ENCODE data around the gene MTRF1L. TPM values are rescaled to one million over a fixed set of nuclear protein-coding genes. Genes with fewer than 3 reads are reported as not detected.

The MTRF1L gene
- total and polyA plus RNA-seq, 2 donors (not counting 1 experiment from before 2014, with no cell fraction given), result 15.7 to 17.8 TPM

- Histone ChIP-seq H3K4me2 (ENCODE audit: extremely low read depth, insufficient read depth, low read length) (peak overlapping the region; percentile 52), H4K20me1 (ENCODE audit: control insufficient read depth, extremely low read depth, insufficient read depth, low read length) (no peaks in the 10 kb centered on the region), H3K9ac (ENCODE audit: insufficient read depth, low read length) (no peak overlapping the region)
Measured at GRCh38 chr6:152979116-152979515, 23.4 kb downstream of the MTRF1L start.

GRCh38 chr6:152978058-152978457 lies 24.5 kb downstream of the MTRF1L start:
- H3K9ac ChIP-seq (ENCODE audit: insufficient read depth, low read length), result no peak overlapping the region
- H3K27ac ChIP-seq (ENCODE audit: insufficient read depth, low read length), result no peak overlapping the region
- DNase-seq (ENCODE audit: low read depth in 2 of 2), result no peak
- TF ChIP-seq EZH2 (IDR thresholded peaks at IDR 0.05; ENCODE audit: low read length, missing control alignments) (no peak), CTCF (conservative IDR thresholded peaks at IDR 0.05 in 1 of 2, IDR thresholded peaks at IDR 0.05 in 1 of 2; ENCODE audit: low read depth in 1 of 2, low read length in 2 of 2) (no peak)
- H3K9me3 ChIP-seq (ENCODE audit: control insufficient read depth, insufficient read depth, low read depth, low read length), result no peaks in the 10 kb centered on the region
- no peaks in the 10 kb centered on the region for H3K27me3 ChIP-seq (ENCODE audit: control insufficient read depth, insufficient read depth, low read length)
- H3K79me2 ChIP-seq (ENCODE audit: control insufficient read depth, insufficient read depth, low read length), result peaks cover 96% of the 10 kb centered on the region
- H2AFZ ChIP-seq (ENCODE audit: low read length), result no peak overlapping the region
- no peaks in the 10 kb centered on the region for H4K20me1 ChIP-seq (ENCODE audit: control insufficient read depth, extremely low read depth, insufficient read depth, low read length)
- H3K4me3 ChIP-seq (replicated peaks in 1 of 4; ENCODE audit: control extremely low read depth in 1 of 4, insufficient read depth in 1 of 4, low read depth in 3 of 4, low read length in 4 of 4), result no peak overlapping the region
- no peaks in the 10 kb centered on the region for H3K36me3 ChIP-seq (ENCODE audit: control insufficient read depth, insufficient read depth, low read length)
- H3K4me2 ChIP-seq (ENCODE audit: extremely low read depth, insufficient read depth, low read length), result peak overlapping the region; percentile 19
- H3K4me1 ChIP-seq (ENCODE audit: control insufficient read depth, extremely low read depth, insufficient read depth, low read length), result peaks cover 10% of the 10 kb centered on the region

More at GRCh38 chr6:152979116-152979515, 23.4 kb downstream of the MTRF1L start:
- no peak for TF ChIP-seq CTCF (conservative IDR thresholded peaks at IDR 0.05 in 1 of 2, IDR thresholded peaks at IDR 0.05 in 1 of 2; ENCODE audit: low read depth in 1 of 2, low read length in 2 of 2)
- TF ChIP-seq EZH2 (IDR thresholded peaks at IDR 0.05; ENCODE audit: low read length, missing control alignments), result no peak
- peaks cover 89% of the 10 kb centered on the region for H3K79me2 ChIP-seq (ENCODE audit: control insufficient read depth, insufficient read depth, low read length)
- H3K4me1 ChIP-seq (ENCODE audit: control insufficient read depth, extremely low read depth, insufficient read depth, low read length), result peaks cover 10% of the 10 kb centered on the region
- H3K27me3 ChIP-seq (ENCODE audit: control insufficient read depth, insufficient read depth, low read length), result no peaks in the 10 kb centered on the region
- H2AFZ ChIP-seq (ENCODE audit: low read length), result no peak overlapping the region
- H3K36me3 ChIP-seq (ENCODE audit: control insufficient read depth, insufficient read depth, low read length), result no peaks in the 10 kb centered on the region
- no peak overlapping the region for H3K27ac ChIP-seq (ENCODE audit: insufficient read depth, low read length)
- peak overlapping the region in 1 of 4 experiments; percentile 10 for H3K4me3 ChIP-seq (replicated peaks in 1 of 4; ENCODE audit: control extremely low read depth in 1 of 4, insufficient read depth in 1 of 4, low read depth in 3 of 4, low read length in 4 of 4)
- H3K9me3 ChIP-seq (ENCODE audit: control insufficient read depth, insufficient read depth, low read depth, low read length), result no peaks in the 10 kb centered on the region
- no peak for DNase-seq (ENCODE audit: low read depth in 2 of 2)

GRCh38 chr6:152977556-152977955 lies 25.0 kb downstream of the MTRF1L start:
- Histone ChIP-seq H3K36me3 (ENCODE audit: control insufficient read depth, insufficient read depth, low read length) (no peaks in the 10 kb centered on the region), H3K4me2 (ENCODE audit: extremely low read depth, insufficient read depth, low read length) (peak overlapping the region; percentile 19), H3K79me2 (ENCODE audit: control insufficient read depth, insufficient read depth, low read length) (peaks cover 97% of the 10 kb centered on the region), H3K9me3 (ENCODE audit: control insufficient read depth, insufficient read depth, low read depth, low read length) (no peaks in the 10 kb centered on the region), H3K27ac (ENCODE audit: insufficient read depth, low read length) (no peak overlapping the region), H4K20me1 (ENCODE audit: control insufficient read depth, extremely low read depth, insufficient read depth, low read length) (no peaks in the 10 kb centered on the region), H3K9ac (ENCODE audit: insufficient read depth, low read length) (no peak overlapping the region), H3K27me3 (ENCODE audit: control insufficient read depth, insufficient read depth, low read length) (no peaks in the 10 kb centered on the region), H2AFZ (ENCODE audit: low read length) (no peak overlapping the region), H3K4me3 (replicated peaks in 1 of 4; ENCODE audit: control extremely low read depth in 1 of 4, insufficient read depth in 1 of 4, low read depth in 3 of 4, low read length in 4 of 4) (no peak overlapping the region), H3K4me1 (ENCODE audit: control insufficient read depth, extremely low read depth, insufficient read depth, low read length) (peaks cover 10% of the 10 kb centered on the region)
- TF ChIP-seq CTCF (conservative IDR thresholded peaks at IDR 0.05 in 1 of 2, IDR thresholded peaks at IDR 0.05 in 1 of 2; ENCODE audit: low read depth in 1 of 2, low read length in 2 of 2) (no peak), EZH2 (IDR thresholded peaks at IDR 0.05; ENCODE audit: low read length, missing control alignments) (no peak)
- no peak for DNase-seq (ENCODE audit: low read depth in 2 of 2)
